ENCODE measurements around the gene REEP6.

GRCh38 chr19:1474011-1474764 is 16.8 kb upstream of the REEP6 start:
- TF ChIP-seq SP1 (IDR thresholded peaks at IDR 0.05) (no peak), FOXA1 (IDR thresholded peaks at IDR 0.05) (no peak), NR2F2 (IDR thresholded peaks at IDR 0.05) (no peak)
- TF ChIP-seq, protein P1, sequence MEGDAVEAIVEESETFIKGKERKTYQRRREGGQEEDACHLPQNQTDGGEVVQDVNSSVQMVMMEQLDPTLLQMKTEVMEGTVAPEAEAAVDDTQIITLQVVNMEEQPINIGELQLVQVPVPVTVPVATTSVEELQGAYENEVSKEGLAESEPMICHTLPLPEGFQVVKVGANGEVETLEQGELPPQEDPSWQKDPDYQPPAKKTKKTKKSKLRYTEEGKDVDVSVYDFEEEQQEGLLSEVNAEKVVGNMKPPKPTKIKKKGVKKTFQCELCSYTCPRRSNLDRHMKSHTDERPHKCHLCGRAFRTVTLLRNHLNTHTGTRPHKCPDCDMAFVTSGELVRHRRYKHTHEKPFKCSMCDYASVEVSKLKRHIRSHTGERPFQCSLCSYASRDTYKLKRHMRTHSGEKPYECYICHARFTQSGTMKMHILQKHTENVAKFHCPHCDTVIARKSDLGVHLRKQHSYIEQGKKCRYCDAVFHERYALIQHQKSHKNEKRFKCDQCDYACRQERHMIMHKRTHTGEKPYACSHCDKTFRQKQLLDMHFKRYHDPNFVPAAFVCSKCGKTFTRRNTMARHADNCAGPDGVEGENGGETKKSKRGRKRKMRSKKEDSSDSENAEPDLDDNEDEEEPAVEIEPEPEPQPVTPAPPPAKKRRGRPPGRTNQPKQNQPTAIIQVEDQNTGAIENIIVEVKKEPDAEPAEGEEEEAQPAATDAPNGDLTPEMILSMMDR (IDR thresholded peaks at IDR 0.05; ENCODE audit: low read depth, low read length, missing input control) = no peak
